GM21526 (cell line): ENCODE data around the gene SIN3A.
"Not testable (repeated sequence)": the region's sequence is repeated elsewhere in the genome, so short reads cannot be mapped to it uniquely, and the experiment has no call there.

ENCODE experiments used
- ATAC-seq: cut with Tn5 transposase; IDR thresholded peaks from one replicate; pipeline ENCODE4 v1.9.1; 2021; ENCODE audit warnings: moderate library complexity; ENCODE audit not compliant: unreplicated experiment, low FRiP score

Gene SIN3A

DNA sequence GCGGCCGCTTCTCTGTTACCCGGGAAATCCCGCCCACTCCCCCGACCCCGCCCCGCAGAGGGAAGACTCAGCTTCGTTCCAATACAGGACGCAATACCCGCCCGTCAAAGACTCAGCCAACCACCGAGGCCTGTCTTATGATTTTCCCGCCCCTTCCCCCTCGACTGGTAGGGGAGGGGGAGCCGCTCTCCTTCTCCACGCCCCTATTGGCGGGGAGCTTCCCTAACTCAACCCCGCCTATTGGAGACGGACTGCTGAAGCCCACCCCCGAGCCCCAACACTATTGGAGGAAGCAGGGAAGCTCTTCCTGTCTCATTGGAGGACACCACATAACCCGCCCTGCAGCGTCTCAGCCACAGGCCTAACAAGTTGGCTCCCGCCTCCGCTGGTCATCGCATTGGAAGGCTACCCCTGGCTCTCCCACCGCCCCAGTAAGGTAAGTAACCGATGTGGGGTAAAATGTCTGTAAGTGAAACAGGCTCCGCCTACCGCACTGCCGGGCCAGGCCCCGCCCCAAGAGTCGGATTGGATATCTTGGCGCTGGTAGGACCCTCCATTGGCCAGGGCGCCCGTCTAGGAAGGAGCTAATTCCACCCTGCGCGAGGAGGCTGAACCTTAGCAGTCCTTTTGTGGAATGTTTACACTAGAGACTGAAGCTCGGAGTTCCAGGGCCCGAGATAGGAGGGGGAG lies at the start of gene SIN3A:
Gene SIN3A (minus strand): TSS at position 17 of the 690 bp plus-strand sequence. CDS start 21,315 bp downstream, outside the sequence.
- peak; percentile 35 for ATAC-seq

DNA sequence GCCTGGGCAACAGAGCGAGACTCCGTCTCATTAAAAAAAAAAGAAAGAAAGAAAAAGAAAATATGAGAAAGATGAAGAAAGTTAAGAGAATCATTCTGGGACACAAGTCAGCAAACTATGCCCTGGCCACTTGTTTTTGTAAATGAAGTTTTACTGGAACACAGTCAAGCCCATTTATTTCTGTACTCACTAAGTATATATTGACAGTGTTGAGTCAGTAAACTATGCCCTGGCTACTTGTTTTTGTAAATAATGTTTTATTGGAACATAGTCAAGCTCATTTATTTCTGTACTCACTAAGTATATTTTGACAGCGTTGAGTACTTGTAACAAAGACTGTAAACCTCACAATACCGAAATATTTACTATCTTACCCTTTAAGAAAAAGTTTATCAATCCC lies 42.2 kb upstream of the SIN3A start:
- ATAC-seq: no peak

DNA sequence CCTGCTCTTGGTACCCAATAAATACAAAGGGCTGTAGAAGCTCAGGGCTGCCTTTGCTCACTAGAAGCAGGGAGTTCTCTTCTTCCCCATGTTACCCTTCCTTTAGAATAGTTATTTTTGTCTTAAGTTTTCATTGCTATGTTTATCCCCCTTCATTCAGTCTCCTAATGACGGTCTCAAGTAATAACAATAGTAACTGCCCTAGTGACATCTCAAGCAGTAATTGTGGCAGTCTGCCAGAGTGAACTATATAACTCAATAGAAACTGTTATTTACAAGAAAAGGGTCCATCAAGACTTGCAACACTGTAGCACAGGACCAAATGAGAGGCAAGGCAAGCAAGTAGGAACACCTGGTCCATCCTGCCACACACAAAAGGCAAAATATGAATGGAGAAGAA lies 32.5 kb upstream of the SIN3A start:
- ATAC-seq: no peak

DNA sequence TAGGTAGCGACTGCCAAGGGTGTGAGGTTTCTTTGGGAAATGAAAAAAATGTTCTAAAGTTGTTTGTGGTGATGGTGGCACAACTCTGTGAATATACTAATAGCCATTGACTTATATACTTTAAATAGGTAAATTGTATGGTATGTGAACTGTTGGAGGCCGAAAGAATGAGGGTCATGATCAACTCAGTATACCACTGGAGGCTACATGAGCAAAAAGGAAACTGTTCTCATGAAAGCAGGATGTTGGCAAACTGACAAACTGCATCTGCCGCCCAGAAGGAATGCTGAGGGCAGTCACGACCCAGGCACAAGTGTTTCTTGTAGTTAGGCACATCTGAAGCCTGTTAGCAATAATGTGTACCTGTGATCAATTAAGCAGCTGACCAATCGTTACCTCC lies 32.1 kb upstream of the SIN3A start:
- not testable (repeated sequence) for ATAC-seq

DNA sequence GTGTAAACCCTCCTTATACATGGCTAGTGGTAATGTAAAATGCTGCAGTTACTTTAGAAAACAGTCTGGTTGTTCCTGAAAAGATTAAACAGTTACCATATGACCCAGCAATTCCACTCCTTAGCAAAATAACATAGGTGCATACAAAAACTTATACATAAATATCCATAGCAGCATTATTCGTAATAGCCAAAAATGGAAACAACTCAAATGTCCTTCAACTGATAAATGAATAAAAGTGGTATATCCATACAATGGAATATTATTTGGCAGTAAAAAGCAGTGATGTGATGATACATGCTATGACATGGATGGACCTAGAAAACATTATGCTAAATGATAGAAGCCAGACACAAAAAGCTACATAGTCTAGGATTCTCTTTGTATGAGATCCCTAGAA lies 31.6 kb upstream of the SIN3A start:
- no peak for ATAC-seq

DNA sequence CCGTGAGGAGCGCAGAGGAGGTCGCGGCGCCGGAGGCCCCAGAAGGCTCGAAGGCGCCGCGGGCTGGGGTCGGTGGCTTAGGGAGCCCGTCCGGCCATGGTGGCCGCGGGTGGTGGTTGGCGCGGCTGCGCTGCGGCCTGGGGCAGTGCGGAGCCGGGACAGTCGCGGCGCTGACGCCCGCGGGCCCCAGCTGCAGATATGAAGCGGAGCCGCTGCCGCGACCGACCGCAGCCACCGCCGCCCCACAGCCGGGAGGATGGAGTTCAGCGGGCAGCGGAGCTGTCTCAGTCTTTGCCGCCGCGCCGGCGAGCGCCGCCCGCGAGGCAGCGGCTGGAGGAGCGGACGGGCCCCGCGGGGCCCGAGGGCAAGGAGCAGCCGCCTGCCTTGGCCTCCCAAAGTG lies 29.0 kb upstream of the SIN3A start:
- ATAC-seq: not testable (repeated sequence)

DNA sequence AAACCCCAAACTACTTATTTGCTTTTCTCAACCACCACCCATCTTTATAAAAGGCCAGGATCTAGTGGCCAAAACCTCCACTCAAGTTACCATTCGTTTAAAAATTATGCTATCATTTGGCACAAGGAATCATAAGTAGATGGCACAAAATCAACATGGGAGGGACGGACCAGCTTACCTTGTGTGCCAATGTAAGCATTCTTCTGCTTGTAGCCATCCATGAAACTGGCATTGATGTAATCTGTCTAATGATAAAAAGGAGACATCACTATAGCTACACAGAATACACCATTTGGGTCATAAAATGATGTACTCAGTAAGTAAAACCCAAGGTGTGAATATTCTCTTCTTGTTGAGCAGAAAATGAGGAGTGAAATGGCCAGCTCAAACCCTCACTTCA lies 28.2 kb upstream of the SIN3A start:
- no peak for ATAC-seq

DNA sequence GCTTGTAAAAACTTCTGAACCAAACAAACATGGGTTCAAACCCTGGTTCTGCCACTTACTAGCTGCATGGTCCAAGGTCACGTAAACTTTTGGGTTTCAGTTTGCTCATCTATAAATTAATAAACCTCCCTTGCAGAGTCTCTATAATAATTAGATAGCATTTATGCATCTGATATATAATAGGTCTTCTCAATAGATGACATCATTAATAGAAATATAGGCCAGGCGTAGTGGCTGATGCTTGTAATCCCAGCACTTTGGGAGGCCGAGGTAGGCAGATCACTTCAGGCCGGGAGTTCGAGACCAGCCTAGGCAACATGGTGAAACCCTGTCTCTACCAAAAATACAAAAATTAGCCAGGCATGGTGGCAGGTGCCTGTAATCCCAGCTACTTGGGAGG lies 25.6 kb upstream of the SIN3A start:
- ATAC-seq: not testable (repeated sequence)

DNA sequence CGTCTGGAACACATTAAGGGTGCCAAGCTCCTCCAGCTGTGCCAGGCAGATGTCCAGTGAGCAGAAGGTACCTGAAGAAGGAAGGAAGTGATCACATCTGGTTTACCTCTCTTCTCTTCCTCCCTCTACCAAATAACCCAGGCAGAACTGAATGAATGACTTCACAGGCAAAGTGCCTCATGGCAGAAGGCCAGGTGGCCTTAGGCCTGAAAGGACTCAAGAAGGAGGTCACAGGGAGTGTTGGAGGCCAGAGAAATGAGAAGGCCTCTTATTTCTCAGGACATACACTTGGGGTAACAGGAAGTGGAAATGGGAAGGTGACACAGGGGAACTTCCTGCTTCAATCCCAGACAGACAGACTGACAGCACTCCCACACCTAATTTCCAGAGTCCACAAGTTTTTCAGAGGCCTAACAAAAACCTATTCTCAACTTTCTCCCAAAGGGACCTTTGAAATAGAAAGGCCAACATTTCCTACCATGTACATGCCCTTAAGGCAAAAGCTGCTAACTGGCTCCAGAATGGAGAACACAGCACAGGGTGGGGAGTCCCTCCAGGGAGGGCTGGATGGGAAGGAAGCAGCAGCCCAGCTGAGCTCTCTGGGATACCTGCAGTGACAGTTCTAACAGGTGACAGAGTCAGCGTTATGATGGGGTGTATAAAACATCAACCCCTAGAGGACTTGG lies 17.6 kb upstream of the SIN3A start:
- no peak for ATAC-seq

DNA sequence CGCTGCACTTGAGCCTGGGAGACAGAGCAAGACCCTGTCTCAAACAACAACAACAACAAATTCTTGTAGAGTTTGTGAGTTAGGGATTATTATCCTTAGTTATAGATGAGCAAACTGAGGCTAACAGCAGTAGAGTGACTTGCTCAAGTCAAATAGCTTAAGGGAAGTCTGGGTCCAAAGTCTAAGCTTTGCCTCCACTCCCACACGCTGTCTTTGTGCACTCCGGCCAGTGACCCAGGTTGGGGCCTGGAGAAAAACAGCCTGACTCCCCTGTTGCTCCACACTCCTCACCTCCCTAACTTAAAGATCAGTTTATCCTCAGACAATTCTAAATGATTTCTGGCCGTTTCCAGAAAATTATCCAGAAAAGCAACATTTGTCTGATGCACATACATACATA lies 9.2 kb upstream of the SIN3A start:
- no peak for ATAC-seq

DNA sequence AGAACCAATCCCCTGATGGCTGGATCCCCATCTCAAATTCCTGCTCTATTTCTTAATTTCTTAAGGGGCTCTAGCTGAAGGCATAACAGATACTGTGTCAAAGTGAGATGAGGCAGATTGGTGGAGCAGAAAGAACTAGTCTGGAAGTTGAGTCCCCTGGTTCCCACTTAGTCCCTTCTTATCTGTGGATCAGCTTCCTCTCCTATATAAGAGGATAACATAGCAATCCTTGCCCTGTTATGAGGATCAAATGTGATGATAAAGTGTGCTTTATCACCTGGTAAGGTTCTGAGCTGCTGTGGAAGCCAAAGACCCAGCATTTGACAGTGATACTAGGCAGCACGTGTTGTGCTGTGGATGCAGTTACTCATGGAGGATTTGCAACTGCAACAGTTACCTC lies 8.1 kb upstream of the SIN3A start:
- no peak for ATAC-seq

DNA sequence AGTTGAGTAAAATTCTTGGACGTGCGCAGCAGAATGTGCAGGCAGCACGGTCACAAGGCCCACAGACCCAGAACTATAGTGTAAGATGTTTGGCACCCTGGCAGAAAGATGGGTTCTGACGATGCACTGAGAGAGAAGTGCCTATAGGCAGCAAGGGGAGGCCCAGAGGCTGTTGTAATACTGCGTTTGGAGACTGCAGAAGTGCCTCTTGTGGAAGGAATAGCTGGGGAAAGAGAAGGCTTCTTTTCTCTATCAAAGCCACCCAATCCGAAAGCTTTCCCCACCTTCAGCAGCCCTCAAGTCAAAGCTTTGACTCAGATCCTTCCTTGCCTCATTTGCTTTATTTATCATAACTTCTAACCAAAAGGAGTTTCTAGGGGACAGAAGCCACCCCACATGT lies 5.2 kb upstream of the SIN3A start:
- no peak for ATAC-seq

DNA sequence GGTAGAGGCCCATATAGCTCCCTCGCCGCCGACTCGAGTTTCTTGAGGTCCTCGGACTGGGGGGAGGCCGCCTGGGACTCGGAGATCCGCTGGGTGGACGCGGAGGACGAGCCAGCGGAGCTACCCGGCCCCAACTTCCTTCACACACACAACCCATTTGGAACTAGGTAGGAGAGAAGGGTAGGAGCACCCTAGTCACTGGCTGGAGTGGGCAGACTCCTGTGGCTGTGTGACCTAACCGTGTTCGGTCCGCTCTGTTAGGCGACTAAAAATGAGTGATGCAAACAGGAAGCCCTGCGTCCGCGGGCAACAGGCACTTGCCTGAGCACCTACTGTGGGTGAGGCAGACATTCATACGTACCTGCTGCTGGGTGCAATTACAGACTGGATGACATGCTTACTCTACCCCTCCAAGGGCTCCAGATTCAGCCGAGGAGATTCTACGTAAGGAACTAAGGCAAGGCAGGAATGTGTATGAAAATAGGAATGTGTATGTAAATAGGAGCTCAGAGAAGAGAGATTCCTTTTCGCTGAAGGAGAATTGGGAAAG lies 4.6 kb upstream of the SIN3A start:
- ATAC-seq: no peak

DNA sequence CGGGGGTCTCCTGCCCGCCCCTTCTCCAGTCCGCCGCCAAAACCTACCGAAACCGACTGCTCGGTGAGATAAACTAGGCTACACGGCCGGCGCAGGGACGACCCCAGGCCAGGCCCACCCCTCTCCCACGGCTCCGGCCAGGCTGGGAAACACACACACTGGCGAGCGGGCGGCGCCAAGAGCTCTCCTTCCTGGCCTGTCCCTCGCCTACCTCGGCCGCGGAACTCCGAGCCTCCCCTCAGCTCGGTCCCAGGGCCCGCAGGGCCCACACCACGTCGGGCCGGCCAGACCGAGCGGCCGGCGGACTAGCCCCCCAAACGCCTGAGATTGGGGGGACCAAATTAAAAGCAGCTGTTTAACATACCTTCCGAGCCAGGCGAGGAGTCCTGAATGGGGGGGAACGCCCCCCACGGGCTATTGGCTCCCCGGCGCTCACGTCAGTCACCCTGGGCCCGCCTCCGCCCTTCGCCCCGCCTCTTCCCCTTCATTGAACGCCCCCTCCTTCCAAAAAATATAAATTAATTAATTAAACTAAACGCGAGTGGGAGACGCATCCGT lies 4.0 kb upstream of the SIN3A start:
- no peak for ATAC-seq

DNA sequence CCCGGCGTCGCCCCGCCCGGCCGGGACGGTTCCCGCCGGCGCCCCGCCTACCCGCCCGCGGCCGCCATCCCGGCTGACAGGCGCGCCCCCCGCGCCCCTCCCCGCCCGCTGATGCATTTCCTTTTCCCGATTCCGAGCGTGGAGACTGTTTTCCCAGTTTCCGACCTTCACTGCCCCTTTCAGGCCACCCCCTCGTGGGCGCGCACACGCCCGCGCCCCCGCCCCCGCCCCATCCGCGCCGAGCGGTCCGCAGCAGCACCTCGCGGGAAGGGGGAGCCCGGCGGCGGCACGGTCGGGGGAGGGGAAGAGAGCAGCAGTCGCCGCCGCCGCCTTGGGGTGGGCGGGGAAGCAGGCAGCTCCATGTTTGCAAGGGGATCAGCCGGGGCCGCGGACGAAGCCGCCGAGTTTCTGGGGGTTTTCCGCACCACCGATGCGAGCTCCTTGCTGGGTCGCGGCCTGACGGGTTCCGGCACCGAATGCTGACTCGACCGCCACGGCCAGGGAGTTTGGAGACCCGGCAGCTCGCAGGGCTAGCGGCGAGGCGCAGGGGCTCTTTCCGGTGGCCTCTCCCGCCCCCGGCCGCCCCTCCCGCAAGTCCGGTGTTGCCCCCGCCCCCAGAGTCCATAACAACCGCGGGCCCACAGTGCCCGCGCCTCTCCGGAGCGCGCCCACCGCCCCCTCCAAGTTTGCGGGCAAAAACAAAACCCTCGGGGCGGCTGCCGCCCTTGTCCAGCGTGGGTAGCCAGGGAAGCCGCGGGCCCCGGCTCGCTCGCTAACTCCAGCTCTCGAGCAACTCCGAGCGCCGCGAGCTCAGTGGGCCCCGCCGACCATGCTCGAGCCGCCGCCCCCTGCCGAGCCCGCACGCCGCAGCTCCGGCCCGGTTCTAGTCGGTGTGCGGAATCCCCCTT lies 3.2 kb upstream of the SIN3A start:
- no peak for ATAC-seq

DNA sequence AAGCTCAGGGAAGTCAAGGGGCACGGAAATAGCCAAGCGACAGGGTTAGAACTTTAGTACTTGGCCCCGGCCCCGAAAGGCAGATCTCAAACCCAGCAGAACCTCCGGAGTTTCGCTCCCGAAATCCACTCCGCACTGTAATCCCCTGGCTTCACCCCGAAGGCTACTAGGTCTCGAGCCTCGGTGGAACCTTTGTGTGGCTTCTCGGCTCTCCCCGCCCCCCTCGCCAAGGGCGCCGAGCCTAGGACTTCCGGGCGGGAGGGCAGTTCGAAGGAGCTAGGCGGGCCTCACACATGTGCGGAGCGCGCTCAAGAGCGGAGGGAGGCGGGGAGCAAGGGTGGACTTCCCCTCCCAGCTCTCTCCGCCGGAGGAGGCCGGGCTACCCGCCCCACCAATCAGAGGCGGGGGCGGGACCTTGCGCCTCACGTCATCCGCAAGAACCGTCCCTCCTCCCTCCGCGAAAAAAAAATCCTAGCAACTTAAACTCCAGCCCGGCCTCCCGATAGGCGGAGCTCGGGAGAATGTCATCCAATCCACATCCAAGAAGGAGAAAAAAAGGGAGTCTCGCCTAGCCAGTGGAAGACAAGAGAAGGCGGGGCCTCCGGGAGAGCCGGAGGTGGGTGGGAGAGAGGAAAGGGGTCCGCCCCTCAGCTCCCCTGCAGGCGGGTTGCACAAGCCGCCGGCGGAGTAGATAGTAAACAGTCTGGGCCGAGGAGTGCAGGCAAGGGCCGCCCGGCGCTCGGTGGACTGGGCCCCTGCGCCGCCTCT lies 2.4 kb upstream of the SIN3A start:
- peak; percentile 32 for ATAC-seq

DNA sequence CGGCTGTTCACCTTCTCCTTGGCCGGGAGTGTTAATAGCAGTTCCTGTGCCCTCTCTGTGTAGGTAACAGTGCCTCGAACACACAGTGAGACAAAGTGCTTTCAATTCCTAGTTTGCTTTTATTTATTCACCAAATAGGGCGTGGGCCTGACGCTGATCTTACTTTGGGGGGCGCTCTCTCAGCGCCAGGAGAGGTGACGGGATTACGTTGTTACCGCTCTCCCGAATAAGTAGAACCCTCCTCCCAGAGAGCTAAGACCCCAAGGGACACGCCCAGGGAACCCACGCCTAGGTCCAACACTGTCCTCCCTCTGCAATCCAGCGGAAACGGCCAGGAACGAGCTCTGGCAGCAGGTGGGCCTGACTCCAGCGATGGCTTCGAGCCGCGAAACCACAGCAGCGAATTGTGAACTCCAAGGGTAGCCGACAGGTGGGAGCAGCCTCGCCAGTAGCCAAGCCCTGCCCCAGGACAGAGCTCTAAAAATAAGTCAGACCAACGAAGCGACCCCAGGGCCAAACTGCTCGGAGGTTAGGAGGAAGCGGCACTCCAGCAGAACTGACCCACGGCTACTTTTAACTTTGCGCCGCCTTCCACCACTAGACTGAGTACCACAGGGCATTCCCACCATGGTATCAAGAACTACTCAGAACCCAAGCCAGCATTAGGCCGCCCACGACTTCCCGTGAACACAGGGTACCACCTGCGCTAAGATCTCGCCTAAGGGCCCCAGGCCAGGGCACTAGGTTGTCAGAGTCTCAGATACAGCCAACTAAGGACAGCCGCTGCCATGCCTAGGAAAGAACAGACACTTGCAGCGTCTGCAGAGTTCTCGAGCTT lies 1.6 kb upstream of the SIN3A start:
- ATAC-seq: no peak

DNA sequence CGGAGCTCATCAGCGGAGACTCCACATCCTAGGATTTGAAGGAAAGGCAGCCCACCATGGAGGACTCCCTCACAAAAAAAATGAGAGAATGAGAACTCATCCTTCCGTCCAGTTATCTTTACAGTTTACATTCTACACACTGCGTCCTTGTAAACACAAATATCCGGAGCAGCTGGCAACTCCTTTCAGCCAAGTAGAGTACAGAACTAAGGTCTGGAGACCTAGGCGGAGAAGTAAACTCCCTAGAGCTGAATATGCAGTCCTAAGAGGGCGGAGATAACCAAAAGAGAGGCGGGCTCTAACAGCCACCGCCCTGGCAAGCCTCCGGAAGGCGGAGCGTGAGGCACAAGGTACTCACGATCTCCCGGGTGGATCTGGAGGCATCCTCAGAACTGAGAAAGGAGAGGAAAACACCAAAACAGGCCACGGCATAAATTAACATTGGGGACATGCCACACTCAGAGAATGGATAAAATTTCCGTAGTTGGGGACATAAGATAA lies 924 bp upstream of the SIN3A start:
- ATAC-seq: no peak

DNA sequence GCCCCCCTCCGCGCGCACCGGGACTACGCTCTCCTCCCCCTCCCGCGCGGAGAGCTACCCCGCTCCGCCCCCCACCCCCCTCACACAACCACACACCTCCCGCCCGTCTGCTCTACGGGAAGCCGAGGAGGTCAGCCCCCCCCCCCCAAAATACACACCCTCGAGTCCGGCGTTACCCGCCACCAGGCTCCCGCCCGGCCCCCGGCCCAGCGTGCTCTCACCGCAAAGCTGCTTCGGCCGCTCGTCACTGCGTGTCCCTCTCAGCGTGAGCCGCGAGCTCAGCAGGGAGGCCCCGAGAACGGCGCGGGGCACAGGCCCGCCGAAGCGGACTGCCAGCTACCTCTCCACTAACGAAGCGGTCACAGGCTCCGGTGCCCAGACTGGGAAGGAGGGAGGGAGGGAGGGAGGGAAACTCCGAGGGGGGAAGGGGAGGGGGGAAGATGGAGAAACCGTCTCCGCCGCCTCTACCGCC lies 252 bp downstream of the SIN3A start:
- no peak for ATAC-seq
